GM19025 (cell line): ENCODE data around the gene NRBP1.

Experiments
- ATAC-seq: cut with Tn5 transposase; IDR thresholded peaks from one replicate; pipeline ENCODE4 v1.9.1; 2021; ENCODE audit warnings: mild to moderate bottlenecking, low read depth, moderate library complexity; ENCODE audit not compliant: unreplicated experiment

The NRBP1 gene

GRCh38 chr2:27428213-27428977, at the start of gene NRBP1:
NRBP1 (plus strand) TSS chr2:27428631; CDS start chr2:27433274, 4,643 bp downstream.
- peak; percentile 86 for ATAC-seq

- no peak for ATAC-seq
These were observed 49.6 kb upstream of the NRBP1 start for GRCh38 chr2:27378809-27379290.

GRCh38 chr2:27379383-27379835, 49.0 kb upstream of the NRBP1 start:
- ATAC-seq = no peak

- peak; percentile 38 for ATAC-seq
These were observed 48.4 kb upstream of the NRBP1 start for GRCh38 chr2:27379836-27380625.

GRCh38 chr2:27380626-27381545, 47.5 kb upstream of the NRBP1 start, which contains the start of gene ZNF513:
ZNF513 (minus strand) TSS chr2:27380734; CDS start chr2:27380526, 208 bp downstream.
- ATAC-seq = peak; percentile 87

- ATAC-seq = no peak
These were observed 46.8 kb upstream of the NRBP1 start for GRCh38 chr2:27381577-27382181.

GRCh38 chr2:27390822-27391679, 37.4 kb upstream of the NRBP1 start:
- ATAC-seq = no peak

- ATAC-seq = no peak
These were observed 35.2 kb upstream of the NRBP1 start for GRCh38 chr2:27393225-27393624.

GRCh38 chr2:27398962-27399361, 29.5 kb upstream of the NRBP1 start:
- ATAC-seq = no peak

GRCh38 chr2:27400348-27401135, 27.9 kb upstream of the NRBP1 start:
- no peak for ATAC-seq

- no peak for ATAC-seq
These were observed 20.5 kb upstream of the NRBP1 start for GRCh38 chr2:27407798-27408491.

GRCh38 chr2:27408601-27409320, 19.7 kb upstream of the NRBP1 start:
- ATAC-seq = peak; percentile 11

GRCh38 chr2:27409321-27410073, 18.9 kb upstream of the NRBP1 start, which contains the start of gene PPM1G:
PPM1G (minus strand) TSS chr2:27409591; CDS start chr2:27409422, 169 bp downstream.
- peak; percentile 93 for ATAC-seq

- no peak for ATAC-seq
These were observed 15.8 kb upstream of the NRBP1 start for GRCh38 chr2:27412419-27413152.

GRCh38 chr2:27416151-27416550, 12.3 kb upstream of the NRBP1 start:
- no peak for ATAC-seq
